Endothelial cell of umbilical vein (primary cell): ENCODE data around the gene MITF. TPM values are rescaled to one million over a fixed set of nuclear protein-coding genes. Genes with fewer than 3 reads are reported as not detected.

ENCODE experiments used
- BruUV-seq: library from RNA; stranded (reverse); fragments of 400-500 nt; replicated peaks from 2 replicates; lab custom pipeline; 2021; lab: Mats Ljungman, UMichigan
- CTCF ChIA-PET: fragments of 300-600, 350-600 bp; sonication (Branson Sonifier 250); formaldehyde crosslinking; loops from one replicate; lab custom pipeline; 2021; ENCODE audit warnings: antibody characterized with exemption, inconsistent platforms; lab: Charles Lee
- POLR2A ChIA-PET: fragments of 300-600, 350-600 bp; sonication (Branson Sonifier 250); formaldehyde crosslinking; loops from one replicate; lab custom pipeline; 2021; ENCODE audit warnings: antibody characterized with exemption, inconsistent platforms; lab: Charles Lee
- DNase-seq: peaks from one replicate; pipeline ENCODE4 v3.0.0-alpha.2; 2011; ENCODE audit warnings: low read depth, low spot score
- FAIRE-seq: peaks from 2 replicates; lab custom pipeline; 2011; peaks lifted over from hg19 to GRCh38; lab: Jason Lieb, UNC
- H2AFZ ChIP-seq: 2 replicates; pipeline ENCODE4 v1.6.0; 2012; ENCODE audit warnings: low read depth, low read length, control low read depth, inconsistent platforms
- H3K27ac ChIP-seq: 2 replicates; pipeline ENCODE4 v1.5.1; 2011; ENCODE audit warnings: low read depth, mild to moderate bottlenecking, control low read depth, low read length, moderate library complexity; ENCODE audit not compliant: insufficient read depth
- H3K27me3 ChIP-seq, 2 experiments: 2 replicates each; pipeline versions ENCODE4 v1.6.0 to v1.6.1; 2011; ENCODE audit warnings: low read length in 2 of 2, mixed read lengths in 1 of 2; ENCODE audit not compliant: control insufficient read depth in 2 of 2, insufficient read depth in 2 of 2
- H3K36me3 ChIP-seq, 2 experiments: 2 replicates in 1 of 2; 3 replicates in 1 of 2; pipeline ENCODE4 v1.5.1; 2011; ENCODE audit warnings: low read length in 2 of 2, mild to moderate bottlenecking in 1 of 2, moderate library complexity in 1 of 2; ENCODE audit not compliant: control insufficient read depth in 2 of 2, insufficient read depth in 2 of 2; ENCODE audit errors: extremely low read depth in 1 of 2
- H3K4me1 ChIP-seq: 3 replicates; pipeline ENCODE4 v1.5.1; 2011; ENCODE audit warnings: mild to moderate bottlenecking, low read length; ENCODE audit not compliant: control insufficient read depth, insufficient read depth; ENCODE audit errors: extremely low read depth
- H3K4me2 ChIP-seq: 2 replicates; pipeline ENCODE4 v1.6.1; 2011; ENCODE audit warnings: low read length, control low read depth, mixed read lengths; ENCODE audit not compliant: insufficient read depth
- H3K4me3 ChIP-seq, 3 experiments: fragments of 200-600 bp in 1 of 3; sonication (generic), shearing (Covaris generic) in 1 of 3; replicated peaks in 1 of 3; 2 replicates each; pipeline ENCODE4 v1.5.1; 2011 to 2016; ENCODE audit warnings: control low read depth in 3 of 3, low read length in 3 of 3, mild to moderate bottlenecking in 2 of 3, inconsistent platforms in 1 of 3, low read depth in 1 of 3, moderate library complexity in 1 of 3; ENCODE audit not compliant: insufficient read depth in 1 of 3
- H3K79me2 ChIP-seq: 2 replicates; pipeline ENCODE4 v1.6.0; 2012; ENCODE audit warnings: low read length, inconsistent platforms; ENCODE audit not compliant: control insufficient read depth, insufficient read depth
- H3K9ac ChIP-seq: replicated peaks from 2 replicates; pipeline ENCODE3; 2011; ENCODE audit warnings: low read length, control low read depth; ENCODE audit not compliant: insufficient read depth; ENCODE audit errors: extremely low read depth
- H3K9me1 ChIP-seq: replicated peaks from 3 replicates; pipeline ENCODE4 v1.6.0; 2011; ENCODE audit warnings: mild to moderate bottlenecking, low read length; ENCODE audit not compliant: control insufficient read depth, insufficient read depth; ENCODE audit errors: extremely low read depth
- H3K9me3 ChIP-seq: replicated peaks from 2 replicates; pipeline ENCODE4 v1.5.1; 2012; ENCODE audit warnings: low read length, inconsistent platforms; ENCODE audit not compliant: control insufficient read depth, insufficient read depth
- H4K20me1 ChIP-seq: replicated peaks from 2 replicates; pipeline ENCODE3; 2011; ENCODE audit warnings: mild to moderate bottlenecking, low read length; ENCODE audit not compliant: control insufficient read depth, insufficient read depth; ENCODE audit errors: extremely low read depth
- EZH2 ChIP-seq: IDR thresholded peaks from 2 replicates; pipeline ENCODE4 v1.6.1; 2012; ENCODE audit warnings: borderline replicate concordance, low read depth, mild to moderate bottlenecking, moderate library complexity, low read length, inconsistent platforms; ENCODE audit not compliant: severe bottlenecking
- GATA2 ChIP-seq: IDR thresholded peaks from 2 replicates; pipeline ENCODE4 v1.7.0; 2011; ENCODE audit warnings: low read depth, mild to moderate bottlenecking, moderate library complexity, mixed read lengths, low read length; ENCODE audit not compliant: insufficient read length, insufficient read depth
- MYC ChIP-seq: IDR thresholded peaks from one replicate; pipeline ENCODE4 v1.6.1; 2011; ENCODE audit warnings: mild to moderate bottlenecking, low read depth, low read length
- dilution Hi-C: fragments of 300-500 bp; cut with MboI; formaldehyde crosslinking; loops from one replicate; pipeline ENCODE4 v1.15.0; 2019; ENCODE audit warnings: low sequenced_read_pairs; ENCODE audit not compliant: extremely low pct_ligation_motif_present
- intact Hi-C: fragments of 100-400 bp; cut with micrococcal nuclease; formaldehyde crosslinking; loops from one replicate; pipeline ENCODE4 v1.10.0; 2022
- polyA plus RNA-seq, 4 experiments: library from polyadenylated mRNA; depleted of rRNA in 3 of 4; stranded (reverse) in 3 of 4; unstranded in 1 of 4; fragments of >200 nt; gene quantifications; 2 replicates each; pipeline versions ENCODE4 v1.2.1 to v1.2.3, GENCODE V29; 2011 to 2012; ENCODE audit warnings: missing spikeins in 1 of 4
- total RNA-seq: library from RNA; stranded (reverse); gene quantifications from 2 replicates; pipeline ENCODE4 v1.2.3, GENCODE V29; 2021
- TF ChIP-seq, protein P1 (sequence below): IDR thresholded peaks from 2 replicates; pipeline ENCODE4 v1.6.1; 2011; ENCODE audit not compliant: insufficient read depth, insufficient read length
- TF ChIP-seq, protein P2 (sequence below), 2 donors: IDR thresholded peaks; 1 replicate in 1 of 2; 2 replicates in 1 of 2; pipeline ENCODE4 v1.5.1; 2011; ENCODE audit warnings: low read length in 2 of 2, mild to moderate bottlenecking in 2 of 2, moderate library complexity in 2 of 2, control low read depth in 1 of 2, inconsistent platforms in 1 of 2, low read depth in 1 of 2; ENCODE audit not compliant: insufficient read depth in 1 of 2; ENCODE audit errors: extremely low read depth in 1 of 2

MITF gene
- total and polyA plus RNA-seq, 2 donors (not counting 3 experiments of a cell fraction or from before 2014, with no cell fraction given): 1.6 to 2.5 TPM

DNA sequence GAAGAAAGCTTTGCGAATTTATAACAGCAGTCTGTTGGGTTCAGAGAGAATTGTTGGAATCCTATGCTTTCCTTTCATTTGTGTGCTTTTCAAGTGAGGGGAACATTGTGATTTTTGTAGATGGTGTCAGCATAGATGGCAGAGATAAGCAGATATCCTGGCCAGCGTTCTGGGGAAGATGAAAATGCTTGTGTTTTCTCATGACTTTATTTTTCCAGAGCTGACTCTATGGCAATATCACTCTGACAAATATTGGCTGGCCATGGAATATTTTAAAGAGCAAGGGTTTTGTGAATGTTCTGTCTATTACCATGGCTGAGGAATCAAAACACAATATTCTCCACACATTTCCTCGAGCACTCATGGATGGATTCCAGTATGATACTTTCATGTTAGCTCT, 108.8 kb downstream of the MITF start:
- Histone ChIP-seq H3K9me3 (no peaks in the 10 kb centered on the region), H3K27ac (no peak overlapping the region), H3K27me3 (no peaks in the 10 kb centered on the region), H3K4me3 (no peak overlapping the region), H3K4me2 (no peak overlapping the region), H3K36me3 (no peaks in the 10 kb centered on the region), H3K9me1 (no peaks in the 10 kb centered on the region), H2AFZ (no peak overlapping the region), H3K4me1 (no peaks in the 10 kb centered on the region), H4K20me1 (no peaks in the 10 kb centered on the region), H3K9ac (no peak overlapping the region), H3K79me2 (no peaks in the 10 kb centered on the region)
- ChIA-PET POLR2A (no interaction called here), CTCF (interaction anchor here (1.5 to 2.1 kb wide), 3 partner anchors 8 to 56 kb away, joined by 4 to 10 read pairs (median 5); no protein-coding TSS in a partner anchor)
- BruUV-seq: no TSS peak
- no peak for FAIRE-seq
- intact Hi-C loops (no loop called here), dilution Hi-C loops (no loop called here)
- DNase-seq: peak; percentile 35
- TF ChIP-seq GATA2: peak; percentile 56
- TF ChIP-seq EZH2: no peak
- TF ChIP-seq, protein P1, sequence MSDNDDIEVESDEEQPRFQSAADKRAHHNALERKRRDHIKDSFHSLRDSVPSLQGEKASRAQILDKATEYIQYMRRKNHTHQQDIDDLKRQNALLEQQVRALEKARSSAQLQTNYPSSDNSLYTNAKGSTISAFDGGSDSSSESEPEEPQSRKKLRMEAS: no peak

DNA sequence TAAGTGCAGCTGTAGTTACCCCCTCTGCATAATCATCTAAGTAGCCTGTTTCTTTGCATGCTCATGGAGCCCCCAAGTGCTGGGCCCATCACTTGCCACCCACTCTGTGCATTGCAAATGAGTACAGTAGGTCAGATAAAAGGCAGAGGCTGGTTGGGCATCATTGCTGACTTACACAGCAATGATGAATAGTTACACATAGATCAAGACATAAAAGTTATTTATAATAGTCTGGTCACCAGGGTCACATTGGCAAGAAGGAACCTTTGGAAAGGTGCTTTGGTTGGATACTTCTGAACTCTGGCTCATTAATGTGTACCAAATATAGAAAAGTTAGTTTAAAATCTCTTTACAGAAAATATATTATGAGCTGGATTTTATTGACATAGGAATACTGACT, 111.6 kb downstream of the MITF start:
- Histone ChIP-seq H3K9me1 (no peaks in the 10 kb centered on the region), H3K4me2 (no peak overlapping the region), H3K27me3 (no peaks in the 10 kb centered on the region), H3K4me3 (no peak overlapping the region), H3K27ac (no peak overlapping the region), H2AFZ (no peak overlapping the region), H4K20me1 (no peaks in the 10 kb centered on the region), H3K9ac (no peak overlapping the region), H3K79me2 (no peaks in the 10 kb centered on the region), H3K36me3 (no peaks in the 10 kb centered on the region), H3K9me3 (no peaks in the 10 kb centered on the region), H3K4me1 (peaks cover 5% of the 10 kb centered on the region)
- POLR2A ChIA-PET: no interaction called here
- FAIRE-seq (no peak), DNase-seq (no peak)
- dilution Hi-C loops: no loop called here
- BruUV-seq: no TSS peak
- no peak for TF ChIP-seq MYC
- TF ChIP-seq, protein P2, sequence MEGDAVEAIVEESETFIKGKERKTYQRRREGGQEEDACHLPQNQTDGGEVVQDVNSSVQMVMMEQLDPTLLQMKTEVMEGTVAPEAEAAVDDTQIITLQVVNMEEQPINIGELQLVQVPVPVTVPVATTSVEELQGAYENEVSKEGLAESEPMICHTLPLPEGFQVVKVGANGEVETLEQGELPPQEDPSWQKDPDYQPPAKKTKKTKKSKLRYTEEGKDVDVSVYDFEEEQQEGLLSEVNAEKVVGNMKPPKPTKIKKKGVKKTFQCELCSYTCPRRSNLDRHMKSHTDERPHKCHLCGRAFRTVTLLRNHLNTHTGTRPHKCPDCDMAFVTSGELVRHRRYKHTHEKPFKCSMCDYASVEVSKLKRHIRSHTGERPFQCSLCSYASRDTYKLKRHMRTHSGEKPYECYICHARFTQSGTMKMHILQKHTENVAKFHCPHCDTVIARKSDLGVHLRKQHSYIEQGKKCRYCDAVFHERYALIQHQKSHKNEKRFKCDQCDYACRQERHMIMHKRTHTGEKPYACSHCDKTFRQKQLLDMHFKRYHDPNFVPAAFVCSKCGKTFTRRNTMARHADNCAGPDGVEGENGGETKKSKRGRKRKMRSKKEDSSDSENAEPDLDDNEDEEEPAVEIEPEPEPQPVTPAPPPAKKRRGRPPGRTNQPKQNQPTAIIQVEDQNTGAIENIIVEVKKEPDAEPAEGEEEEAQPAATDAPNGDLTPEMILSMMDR (IDR thresholded peaks at IDR 0.05; ENCODE audit: extremely low read depth in 1 of 2, insufficient read depth in 1 of 2, low read depth in 1 of 2, low read length in 2 of 2): no peak
- intact Hi-C loops: no loop called here
- CTCF ChIA-PET: interaction anchor here (1.5 kb wide), 1 partner anchor 160 kb away, joined by 3 read pairs; no protein-coding TSS in a partner anchor
